Stimulated activated CD4-positive, alpha-beta T cell treated with anti-CD3 and anti-CD28 coated beads, Interleukin-4, amount 100 ng/mL, for 24 hours (primary cell): ENCODE measurements around the gene CTNNA2.
"Not testable (repeated sequence)": the region's sequence is repeated elsewhere in the genome, so short reads cannot be mapped to it uniquely, and the experiment has no call there.

Source experiments
- DNase-seq: peaks from one replicate; pipeline ENCODE4 v3.0.0-alpha.2; 2020

The CTNNA2 gene

GRCh38 chr2:80111185-80111584 lies 598.3 kb downstream of the CTNNA2 start:
- DNase-seq: no peak

- no peak for DNase-seq
Observed at GRCh38 chr2:80112790-80113189, 599.9 kb downstream of the CTNNA2 start.

GRCh38 chr2:80113399-80113798 lies 600.5 kb downstream of the CTNNA2 start:
- no peak for DNase-seq

- no peak for DNase-seq
Observed at GRCh38 chr2:80114812-80115211, 602.0 kb downstream of the CTNNA2 start.

- DNase-seq: no peak
Observed at GRCh38 chr2:80117401-80117800, 604.5 kb downstream of the CTNNA2 start.

GRCh38 chr2:80120866-80121265 lies 608.0 kb downstream of the CTNNA2 start:
- no peak for DNase-seq

GRCh38 chr2:80122675-80123074 lies 609.8 kb downstream of the CTNNA2 start:
- DNase-seq: no peak

- DNase-seq: no peak
Observed at GRCh38 chr2:80126596-80127189, 613.8 kb downstream of the CTNNA2 start.

- DNase-seq: no peak
Observed at GRCh38 chr2:80128080-80128479, 615.2 kb downstream of the CTNNA2 start.

- DNase-seq: no peak
Observed at GRCh38 chr2:80132281-80132680, 619.4 kb downstream of the CTNNA2 start.

- DNase-seq: no peak
Observed at GRCh38 chr2:80135001-80135400, 622.1 kb downstream of the CTNNA2 start.

GRCh38 chr2:80136338-80136737 lies 623.5 kb downstream of the CTNNA2 start:
- DNase-seq: no peak

- DNase-seq: no peak
Observed at GRCh38 chr2:80139001-80139400, 626.1 kb downstream of the CTNNA2 start.

GRCh38 chr2:80141007-80141726 lies 628.3 kb downstream of the CTNNA2 start:
- DNase-seq: no peak

GRCh38 chr2:80145499-80145898 lies 632.6 kb downstream of the CTNNA2 start:
- no peak for DNase-seq

GRCh38 chr2:80146757-80147156 lies 633.9 kb downstream of the CTNNA2 start:
- DNase-seq: not testable (repeated sequence)

GRCh38 chr2:80147690-80148089 lies 634.8 kb downstream of the CTNNA2 start:
- DNase-seq: no peak

GRCh38 chr2:80148906-80149305 lies 636.1 kb downstream of the CTNNA2 start:
- no peak for DNase-seq

- DNase-seq: no peak
Observed at GRCh38 chr2:80149991-80150390, 637.1 kb downstream of the CTNNA2 start.

GRCh38 chr2:80151248-80151647 lies 638.4 kb downstream of the CTNNA2 start:
- no peak for DNase-seq

- DNase-seq: no peak
Observed at GRCh38 chr2:80151651-80152050, 638.8 kb downstream of the CTNNA2 start.

GRCh38 chr2:80153151-80153550 lies 640.3 kb downstream of the CTNNA2 start:
- no peak for DNase-seq

GRCh38 chr2:80153768-80154167 lies 640.9 kb downstream of the CTNNA2 start:
- no peak for DNase-seq

- DNase-seq: no peak
Observed at GRCh38 chr2:80154231-80154915, 641.5 kb downstream of the CTNNA2 start.
